HG02943 (cell line): ENCODE measurements around the gene CCT8.
"Not testable (repeated sequence)": the region's sequence is repeated elsewhere in the genome, so short reads cannot be mapped to it uniquely, and the experiment has no call there.

Source experiments
- ATAC-seq: cut with Tn5 transposase; IDR thresholded peaks from one replicate; pipeline ENCODE4 v1.9.1; 2021; ENCODE audit warnings: mild to moderate bottlenecking, low read depth, moderate library complexity; ENCODE audit not compliant: unreplicated experiment

CCT8 gene

DNA sequence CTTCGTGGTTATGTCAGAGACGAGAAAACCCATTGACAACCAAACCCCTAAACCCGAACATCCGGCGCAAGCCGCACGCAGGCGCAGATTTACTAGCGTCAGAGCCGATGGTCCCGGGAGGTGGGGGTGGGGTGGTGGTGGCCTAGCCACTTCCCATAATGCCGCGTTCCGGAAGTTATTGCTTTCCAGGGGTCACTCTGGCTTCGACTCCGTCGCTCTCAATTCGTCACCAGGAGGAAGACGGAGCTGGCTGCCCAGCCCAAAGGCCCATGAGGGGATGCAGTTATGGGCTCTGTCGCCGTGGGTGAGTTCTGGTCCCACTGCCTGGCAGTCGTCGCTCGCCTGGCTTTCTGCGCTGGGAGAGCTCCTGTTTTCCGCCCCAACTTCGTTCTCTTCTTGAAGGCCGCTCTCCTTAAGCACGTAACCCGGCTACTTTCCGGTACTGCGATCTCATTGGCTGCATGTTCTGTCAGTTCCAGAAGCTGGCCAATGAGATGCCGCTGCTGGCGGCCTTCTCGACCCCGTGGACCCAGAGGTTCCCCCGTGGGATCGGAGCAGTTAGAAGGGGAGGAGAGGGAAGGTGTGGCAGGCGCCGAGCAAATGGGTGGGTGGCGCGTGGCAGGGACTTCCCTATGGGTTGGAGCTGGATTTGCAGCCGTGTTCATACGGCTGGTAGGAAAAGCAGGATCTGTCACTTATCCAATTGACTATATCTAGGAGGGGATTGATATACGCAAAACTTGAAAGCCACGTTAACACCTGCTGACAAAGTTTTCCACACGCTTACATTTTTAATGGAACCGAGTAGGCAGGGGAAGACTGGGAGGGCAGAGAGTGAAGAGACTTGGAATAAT, 48.7 kb downstream of the CCT8 start, which contains the start of gene USP16:
TSS of gene USP16 (plus strand) at position 195 of the 854 bp plus-strand sequence. CDS start 3,246 bp downstream, outside the sequence.
- ATAC-seq = peak; percentile 98

- no peak for ATAC-seq
These were observed 51.3 kb downstream of the CCT8 start for GRCh38 chr21:29022166-29022565.

DNA sequence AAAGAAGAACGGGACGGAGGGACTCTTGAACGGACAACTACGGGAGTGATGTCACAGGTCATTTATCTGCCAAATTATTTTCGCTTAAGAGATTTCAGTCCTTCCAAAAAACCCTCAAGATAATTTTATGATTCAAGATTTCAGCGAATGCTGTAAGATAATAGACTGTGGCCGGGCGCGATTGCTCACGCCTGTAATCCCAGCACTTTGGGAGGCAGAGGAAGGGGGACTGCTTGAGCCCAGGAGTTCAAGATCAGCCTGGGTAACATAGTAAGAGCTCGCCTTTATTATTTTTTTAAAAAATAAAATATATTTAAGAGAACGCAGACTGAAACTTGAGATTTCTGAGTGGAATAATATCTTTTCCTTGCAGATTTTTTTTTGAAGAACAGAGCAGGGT, 54.9 kb downstream of the CCT8 start:
- no peak for ATAC-seq

GRCh38 chr21:29017639-29018237, 55.7 kb downstream of the CCT8 start:
- ATAC-seq = no peak

DNA sequence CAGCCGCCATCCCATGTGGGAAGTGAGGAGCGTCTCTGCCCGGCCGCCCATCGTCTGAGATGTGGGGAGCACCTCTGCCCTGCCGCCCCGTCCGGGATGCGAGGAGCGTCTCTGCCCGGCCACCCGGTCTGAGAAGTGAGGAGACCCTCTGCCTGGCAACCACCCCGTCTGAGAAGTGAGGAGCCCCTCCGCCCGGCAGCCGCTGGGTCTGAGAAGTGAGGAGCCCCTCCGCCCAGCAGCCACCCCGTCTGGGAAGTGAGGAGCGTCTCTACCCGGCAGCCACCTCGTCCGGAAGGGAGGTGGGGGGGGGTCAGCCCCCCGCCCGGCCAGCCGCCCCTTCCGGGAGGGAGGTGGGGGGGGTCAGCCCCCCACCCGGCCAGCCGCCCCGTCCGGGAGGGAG, 62.2 kb downstream of the CCT8 start:
- not testable (repeated sequence) for ATAC-seq

DNA sequence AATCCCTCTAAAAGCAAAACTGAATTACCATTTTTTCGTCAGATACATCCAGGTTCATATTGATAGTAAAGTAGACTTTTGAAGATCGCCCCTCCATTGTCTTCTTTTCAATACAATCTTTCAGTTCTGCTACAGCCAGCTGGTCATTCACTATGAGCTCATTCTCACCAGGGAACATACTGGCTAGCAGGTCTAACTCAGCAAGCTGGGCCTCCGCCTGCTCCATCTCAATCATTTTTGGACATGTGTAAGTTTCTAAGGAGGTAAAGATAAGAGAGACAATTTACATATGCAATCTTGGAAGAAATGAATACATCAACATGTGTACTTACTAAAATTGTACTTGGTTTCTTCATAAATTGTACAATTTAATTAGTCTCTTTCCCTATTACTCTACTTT, 65.1 kb downstream of the CCT8 start:
- no peak for ATAC-seq

- no peak for ATAC-seq
These were observed 65.6 kb downstream of the CCT8 start for GRCh38 chr21:29007810-29008209.

DNA sequence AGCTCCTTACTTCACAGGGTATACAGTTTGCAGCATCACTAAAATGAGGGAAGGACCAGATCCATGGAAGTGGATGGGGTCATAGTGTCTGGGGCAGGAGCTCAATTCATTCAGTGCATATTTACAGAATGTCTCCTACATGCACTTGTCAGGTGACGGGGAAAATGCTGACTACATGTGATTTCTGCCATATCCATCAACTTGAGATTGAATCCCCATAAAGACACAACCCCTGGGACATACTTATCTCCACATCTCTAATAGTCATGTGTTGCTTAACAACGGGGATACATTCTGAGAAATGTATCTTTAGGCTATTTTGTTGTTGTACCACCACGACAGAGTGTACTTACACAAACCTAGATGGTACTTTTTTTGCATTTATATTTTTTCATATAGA, 66.3 kb downstream of the CCT8 start:
- no peak for ATAC-seq
